Upper lobe of right lung (tissue), 1 donor: ENCODE results near the gene WDTC1. TPM values are rescaled to one million over a fixed set of nuclear protein-coding genes. Genes with fewer than 3 reads are reported as not detected.

ENCODE experiments used
- ATAC-seq: fragments of 200-7000 bp; cut with Tn5 transposase; one replicate; pipeline ENCODE4 v1.9.1; 2020; ENCODE audit warnings: mild to moderate bottlenecking, moderate library complexity
- DNase-seq: peaks from one replicate; pipeline ENCODE4 v3.0.0-alpha.2; 2020
- H3K27ac ChIP-seq: fragments of 200-600 bp; one replicate; pipeline ENCODE4 v1.8.0; 2022
- H3K27me3 ChIP-seq: fragments of 200-600 bp; one replicate; pipeline ENCODE4 v1.8.0; 2022; ENCODE audit warnings: mild to moderate bottlenecking
- H3K36me3 ChIP-seq: fragments of 200-600 bp; one replicate; pipeline ENCODE4 v1.8.0; 2022
- H3K4me1 ChIP-seq: fragments of 200-600 bp; one replicate; pipeline ENCODE4 v1.8.0; 2022
- H3K4me3 ChIP-seq: fragments of 200-600 bp; one replicate; pipeline ENCODE4 v1.8.0; 2022; ENCODE audit warnings: mild to moderate bottlenecking
- H3K9me3 ChIP-seq: fragments of 200-600 bp; one replicate; pipeline ENCODE4 v1.8.0; 2022
- intact Hi-C: fragments of 100-400 bp; cut with DNase I; formaldehyde crosslinking; loops from one replicate; pipeline ENCODE4 v1.11.0; 2022
- total RNA-seq: library from RNA; stranded (reverse); fragmentation: NEBNext Ultra II Directional; extraction: Animal tissue kit (Norgen Biotek cat#: 25700); gene quantifications from one replicate; pipeline ENCODE4 v1.2.1, GENCODE V29; 2021
- TF ChIP-seq, protein P1 (sequence below): fragments of 200-600 bp; IDR thresholded peaks from one replicate; pipeline ENCODE4 v1.8.0; 2022; ENCODE audit warnings: antibody characterized with exemption
- donor health status: DM: no; HTN: yes; CAD: no; lungs with severe emphysema.

Gene WDTC1
- total RNA-seq, 1 donor from 2014 or later: 44.1 TPM

DNA sequence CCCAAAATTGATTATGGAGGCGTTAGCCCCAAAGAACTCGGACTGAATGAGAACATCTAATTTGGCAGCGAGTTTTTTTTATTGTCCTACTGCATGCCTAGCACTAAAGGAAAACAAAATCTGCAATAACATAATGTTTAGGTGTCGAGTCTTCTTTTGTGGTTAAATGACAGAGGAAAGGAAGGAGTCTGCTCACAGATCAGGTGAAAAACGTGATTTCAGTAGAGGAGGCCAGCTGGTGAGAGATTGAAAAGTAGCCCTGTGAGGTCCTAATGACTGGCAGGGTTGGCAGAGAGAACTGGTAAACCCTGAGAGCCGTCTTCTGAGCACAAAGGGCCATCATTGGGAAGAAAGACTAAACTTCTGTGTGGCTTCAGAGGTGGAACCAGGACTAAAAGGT, 24.2 kb downstream of the WDTC1 start:
- H3K27ac ChIP-seq: no peak overlapping the region
- no peaks in the 10 kb centered on the region for H3K27me3 ChIP-seq
- H3K4me1 ChIP-seq: no peaks in the 10 kb centered on the region
- TF ChIP-seq, protein P1, sequence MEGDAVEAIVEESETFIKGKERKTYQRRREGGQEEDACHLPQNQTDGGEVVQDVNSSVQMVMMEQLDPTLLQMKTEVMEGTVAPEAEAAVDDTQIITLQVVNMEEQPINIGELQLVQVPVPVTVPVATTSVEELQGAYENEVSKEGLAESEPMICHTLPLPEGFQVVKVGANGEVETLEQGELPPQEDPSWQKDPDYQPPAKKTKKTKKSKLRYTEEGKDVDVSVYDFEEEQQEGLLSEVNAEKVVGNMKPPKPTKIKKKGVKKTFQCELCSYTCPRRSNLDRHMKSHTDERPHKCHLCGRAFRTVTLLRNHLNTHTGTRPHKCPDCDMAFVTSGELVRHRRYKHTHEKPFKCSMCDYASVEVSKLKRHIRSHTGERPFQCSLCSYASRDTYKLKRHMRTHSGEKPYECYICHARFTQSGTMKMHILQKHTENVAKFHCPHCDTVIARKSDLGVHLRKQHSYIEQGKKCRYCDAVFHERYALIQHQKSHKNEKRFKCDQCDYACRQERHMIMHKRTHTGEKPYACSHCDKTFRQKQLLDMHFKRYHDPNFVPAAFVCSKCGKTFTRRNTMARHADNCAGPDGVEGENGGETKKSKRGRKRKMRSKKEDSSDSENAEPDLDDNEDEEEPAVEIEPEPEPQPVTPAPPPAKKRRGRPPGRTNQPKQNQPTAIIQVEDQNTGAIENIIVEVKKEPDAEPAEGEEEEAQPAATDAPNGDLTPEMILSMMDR: no peak
- H3K36me3 ChIP-seq: peaks cover 14% of the 10 kb centered on the region
- intact Hi-C loops: no loop called here
- no peak overlapping the region for H3K4me3 ChIP-seq
- H3K9me3 ChIP-seq: no peaks in the 10 kb centered on the region
- ATAC-seq (no peak), DNase-seq (no peak)

DNA sequence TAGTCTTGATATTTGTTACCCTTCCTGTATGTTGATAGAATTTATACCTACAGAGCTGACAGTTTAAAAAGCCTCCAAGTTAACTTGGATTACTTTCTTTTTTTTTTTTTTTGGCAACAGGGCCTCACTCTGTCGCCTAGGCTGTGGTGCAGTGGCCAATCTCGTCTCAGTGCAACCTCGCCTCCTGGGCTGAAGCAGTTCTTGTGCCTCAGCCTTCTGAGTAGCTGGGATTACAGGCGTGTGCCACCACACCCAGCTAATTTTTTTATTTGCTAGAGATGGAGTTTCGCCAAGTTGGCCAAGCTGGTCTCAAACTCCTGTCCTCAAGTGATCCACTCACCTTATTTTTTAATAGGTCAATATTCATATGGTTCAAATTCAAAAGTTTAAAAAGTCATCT, 32.7 kb downstream of the WDTC1 start:
- Histone ChIP-seq H3K4me3 (no peak overlapping the region), H3K4me1 (no peaks in the 10 kb centered on the region), H3K27ac (no peak overlapping the region), H3K27me3 (no peaks in the 10 kb centered on the region), H3K9me3 (no peaks in the 10 kb centered on the region), H3K36me3 (peaks cover 28% of the 10 kb centered on the region)
- DNase-seq (no peak), ATAC-seq (no peak)
- intact Hi-C loops: no loop called here
- TF ChIP-seq, protein P1: no peak

DNA sequence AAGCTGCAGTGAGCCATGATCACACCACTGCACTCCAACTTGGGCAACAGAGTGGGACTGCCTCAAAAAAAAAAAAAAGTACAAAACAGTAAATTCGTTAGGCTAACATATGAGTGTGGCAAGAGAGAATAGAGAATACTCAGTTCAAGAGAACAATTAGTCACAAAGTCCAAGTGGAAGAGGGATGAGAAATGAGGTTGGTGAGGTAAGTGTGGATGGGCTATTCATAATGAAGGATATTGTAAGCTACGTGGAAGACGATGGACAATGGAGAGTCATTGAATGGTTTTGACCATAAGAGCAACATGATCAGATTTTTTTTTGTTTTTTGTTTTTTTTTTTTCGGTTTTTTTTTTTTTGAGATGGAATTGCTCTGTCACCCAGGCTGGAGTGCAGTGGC, 34.8 kb downstream of the WDTC1 start:
- intact Hi-C loops: no loop called here
- ATAC-seq: no peak

DNA sequence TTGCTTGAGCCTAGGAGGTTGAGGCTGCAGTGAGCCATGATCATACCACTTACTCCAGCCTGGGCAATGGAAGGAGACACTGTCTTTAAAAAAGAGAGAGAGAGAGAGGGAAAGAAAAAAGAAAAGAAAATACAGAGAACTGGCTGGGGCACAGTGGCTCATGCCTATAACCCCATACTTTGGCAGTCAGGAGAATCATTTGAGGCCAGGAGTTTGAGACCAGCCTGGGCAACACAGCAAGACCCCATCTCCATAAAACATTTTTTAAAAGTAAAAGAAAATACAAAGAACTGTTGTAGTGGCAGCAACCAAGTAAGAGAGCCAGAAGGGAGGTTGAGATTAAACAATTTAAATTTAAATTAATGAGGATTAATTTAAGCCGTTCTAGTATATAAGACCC, 39.8 kb downstream of the WDTC1 start:
- no peaks in the 10 kb centered on the region for H3K36me3 ChIP-seq
- H3K9me3 ChIP-seq: no peaks in the 10 kb centered on the region
- no peak overlapping the region for H3K4me3 ChIP-seq
- intact Hi-C loops: no loop called here
- H3K4me1 ChIP-seq: no peaks in the 10 kb centered on the region
- DNase-seq (no peak), ATAC-seq (no peak)
- TF ChIP-seq, protein P1: no peak
- no peak overlapping the region for H3K27ac ChIP-seq
- no peaks in the 10 kb centered on the region for H3K27me3 ChIP-seq

More for the DNA sequence above, 34.8 kb downstream of the WDTC1 start:
- Histone ChIP-seq H3K27ac (no peak overlapping the region), H3K4me1 (no peaks in the 10 kb centered on the region), H3K36me3 (peaks cover 13% of the 10 kb centered on the region), H3K27me3 (no peaks in the 10 kb centered on the region), H3K9me3 (no peaks in the 10 kb centered on the region), H3K4me3 (no peak overlapping the region)
- DNase-seq: no peak
- TF ChIP-seq, protein P1: no peak

DNA sequence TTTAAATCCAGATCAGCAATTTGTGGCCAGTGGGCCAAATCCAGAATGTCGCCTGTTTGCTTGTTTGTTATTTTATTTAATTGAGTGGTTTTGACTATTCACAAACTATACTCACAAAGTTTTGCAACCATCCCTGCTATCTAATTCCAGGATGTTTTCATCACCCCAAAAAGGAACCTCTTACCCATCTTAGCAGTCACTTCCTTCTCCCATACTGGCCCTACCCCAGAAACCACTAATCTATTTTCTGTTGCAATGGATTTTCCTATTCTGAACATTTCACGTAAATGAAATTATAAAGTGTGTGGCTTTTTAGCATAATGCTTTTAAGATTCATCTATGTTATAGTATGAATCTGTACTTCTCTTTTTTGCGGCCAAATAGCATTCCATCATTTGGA, 41.3 kb downstream of the WDTC1 start:
- peak; percentile 56 for ATAC-seq
- intact Hi-C loops: no loop called here
- TF ChIP-seq, protein P1: no peak

More for the DNA sequence above, 41.3 kb downstream of the WDTC1 start:
- DNase-seq: no peak
- Histone ChIP-seq H3K4me3 (no peak overlapping the region), H3K27ac (no peak overlapping the region), H3K27me3 (no peaks in the 10 kb centered on the region), H3K36me3 (no peaks in the 10 kb centered on the region), H3K9me3 (no peaks in the 10 kb centered on the region), H3K4me1 (no peaks in the 10 kb centered on the region)
